ENCODE measurements around the gene CXCR4.

- no peak for TF ChIP-seq CTCF (IDR thresholded peaks at IDR 0.05)
- no peak for TF ChIP-seq TCF7L2 (IDR thresholded peaks at IDR 0.05; ENCODE audit: low read depth, low read length)
Measured at GRCh38 chr2:136119717-136120675, 2.0 kb upstream of the CXCR4 start.
